GM12892 (cell line): Measurements from ENCODE around the gene TMCC1.

Source experiments
- POLR2A ChIP-seq: IDR thresholded peaks from 2 replicates; pipeline ENCODE4 v1.6.1; 2011; ENCODE audit warnings: low read depth, low read length, control low read depth
- POLR2AphosphoS5 ChIP-seq: IDR thresholded peaks from 2 replicates; pipeline ENCODE4 v1.6.1; 2011; ENCODE audit warnings: low read depth, low read length, control low read depth

GRCh38 chr3:129795186-129796010 is 98.1 kb downstream of the TMCC1 start:
- no peak for TF ChIP-seq POLR2AphosphoS5
- no peak for TF ChIP-seq POLR2A
